Posterior vena cava (tissue), 2 donors: ENCODE data around the gene COX19. TPM values are rescaled to one million over a fixed set of nuclear protein-coding genes. Genes with fewer than 3 reads are reported as not detected.
"Not testable (repeated sequence)": the region's sequence is repeated elsewhere in the genome, so short reads cannot be mapped to it uniquely, and the experiment has no call there.

Experiments
- DNase-seq: peaks from one replicate; pipeline ENCODE4 v3.0.0-alpha.2; 2020; ENCODE audit warnings: low spot score
- intact Hi-C, 2 donors: fragments of 100-400 bp; cut with DNase I; formaldehyde crosslinking; loops; one replicate each; pipeline versions ENCODE4 v1.14.1 to v1.14.2; 2022 to 2023
- total RNA-seq, 2 donors: library from RNA; stranded (reverse); fragmentation: NEBNext Ultra II Directional; extraction: Animal tissue kit (Norgen Biotek cat#: 25700); gene quantifications; one replicate each; pipeline ENCODE4 v1.2.1, GENCODE V29; 2021
- donor health status: DM: yes; HTN: yes; CAD: no.
- donor health status: DM: yes; HTN: yes; CAD: no.

The COX19 gene
- total RNA-seq, 2 donors from 2014 or later: 5.9 to 8.4 TPM

DNA sequence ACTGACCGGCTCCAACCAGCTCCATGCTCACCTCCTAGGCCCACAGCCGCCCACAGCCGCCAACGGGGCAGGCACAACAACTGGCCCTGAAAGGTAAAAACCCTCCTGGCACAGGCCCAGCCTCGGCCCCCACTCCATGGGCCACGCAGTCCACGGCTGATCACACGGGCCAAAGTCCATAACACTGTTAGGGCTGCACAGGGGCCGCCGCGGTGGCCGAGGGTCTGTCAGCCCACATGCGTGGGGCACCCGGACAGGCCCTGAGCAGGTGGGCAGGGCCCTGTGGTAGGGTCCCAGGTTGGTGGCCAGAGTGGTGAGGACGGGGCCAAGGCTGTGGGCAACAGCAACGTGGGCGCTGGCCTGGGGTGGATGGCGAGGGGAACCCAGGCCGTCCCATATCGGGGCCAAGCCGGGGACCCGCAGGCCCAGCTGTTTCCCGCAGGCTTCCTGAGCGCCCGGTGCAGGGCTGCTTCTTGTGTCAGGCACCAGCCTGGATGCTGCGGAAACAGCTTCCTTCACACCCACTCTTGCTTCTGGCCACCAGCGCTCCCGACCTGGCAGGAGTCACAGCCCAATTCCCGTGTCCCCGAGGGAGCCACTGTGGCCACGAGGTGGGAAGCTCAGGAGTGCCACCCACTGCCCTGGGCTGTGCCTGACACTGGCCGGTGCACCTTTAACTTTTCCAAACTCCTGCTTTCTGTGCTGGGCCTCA, 36.8 kb upstream of the COX19 start:
- DNase-seq: no peak
- intact Hi-C loops: no loop called here

DNA sequence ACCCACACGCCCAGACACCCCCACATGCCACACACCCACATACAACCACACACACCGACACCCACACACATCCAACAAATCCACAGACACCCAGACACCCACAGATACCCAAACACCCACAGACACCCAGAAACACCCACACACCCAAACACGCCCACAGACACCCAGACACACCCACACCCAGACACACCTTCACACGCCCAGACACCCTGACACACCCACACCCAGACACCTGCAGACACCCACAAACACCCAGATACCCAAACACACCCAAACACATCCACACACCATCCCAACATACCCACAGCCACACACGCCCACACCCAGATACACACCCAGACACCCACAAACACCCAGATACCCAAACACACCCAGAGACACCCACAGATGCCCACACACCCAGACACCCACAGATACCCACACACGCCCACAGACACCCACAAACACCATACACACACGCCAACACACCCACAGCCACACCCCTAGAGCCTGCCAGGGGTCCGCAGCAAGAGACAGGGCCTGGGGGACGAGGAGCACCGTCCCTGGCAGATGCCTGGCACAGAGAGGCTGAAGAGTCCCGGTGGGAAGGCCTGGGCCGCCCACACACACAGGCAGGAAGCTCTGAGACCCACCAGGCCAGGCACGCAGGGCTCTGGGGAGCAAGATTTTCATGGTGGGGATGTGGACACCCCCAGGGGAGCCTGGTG, 36.1 kb upstream of the COX19 start:
- no peak for DNase-seq
- intact Hi-C loops: no loop called here

DNA sequence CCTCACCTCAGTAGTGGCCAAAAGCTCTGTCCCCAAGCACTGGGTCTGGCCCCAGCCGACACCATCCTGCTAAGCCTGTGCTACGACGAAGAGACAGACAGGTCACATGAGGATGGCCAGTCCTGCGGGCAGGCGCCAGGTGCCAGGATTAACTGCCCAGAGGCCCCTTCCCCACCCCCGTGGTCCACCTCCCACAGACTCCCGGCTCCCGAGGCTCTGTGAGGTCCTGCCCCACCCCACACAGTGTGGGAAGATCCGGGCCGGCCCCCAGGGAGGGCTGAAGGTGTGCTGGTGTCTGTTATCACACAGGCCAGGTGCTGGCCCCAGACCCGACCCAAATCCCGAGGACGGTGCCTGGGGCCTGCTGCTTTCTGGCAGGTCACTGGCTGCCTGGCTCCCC, 34.9 kb upstream of the COX19 start:
- intact Hi-C loops: no loop called here
- no peak for DNase-seq

DNA sequence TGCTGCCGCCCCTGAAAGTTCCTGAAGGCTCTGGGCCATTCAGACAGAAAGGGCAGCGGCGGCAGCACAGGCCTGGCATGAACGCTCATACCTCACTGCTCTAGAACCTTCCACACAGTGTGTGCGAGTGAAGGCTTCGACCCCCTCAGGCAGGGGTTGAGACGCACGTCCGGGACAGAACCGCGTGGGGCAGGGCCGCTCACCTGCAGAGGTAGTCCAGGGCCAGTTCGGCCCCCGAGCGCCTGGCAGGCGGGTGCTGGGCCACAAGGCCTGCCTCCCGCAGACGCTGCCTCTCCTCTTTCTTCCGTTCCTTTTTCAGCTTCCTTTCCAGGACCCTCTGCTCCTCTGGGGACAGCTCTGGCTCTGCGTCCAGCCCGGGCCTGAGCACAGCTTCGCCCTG, 34.4 kb upstream of the COX19 start:
- intact Hi-C loops: no loop called here
- no peak for DNase-seq

DNA sequence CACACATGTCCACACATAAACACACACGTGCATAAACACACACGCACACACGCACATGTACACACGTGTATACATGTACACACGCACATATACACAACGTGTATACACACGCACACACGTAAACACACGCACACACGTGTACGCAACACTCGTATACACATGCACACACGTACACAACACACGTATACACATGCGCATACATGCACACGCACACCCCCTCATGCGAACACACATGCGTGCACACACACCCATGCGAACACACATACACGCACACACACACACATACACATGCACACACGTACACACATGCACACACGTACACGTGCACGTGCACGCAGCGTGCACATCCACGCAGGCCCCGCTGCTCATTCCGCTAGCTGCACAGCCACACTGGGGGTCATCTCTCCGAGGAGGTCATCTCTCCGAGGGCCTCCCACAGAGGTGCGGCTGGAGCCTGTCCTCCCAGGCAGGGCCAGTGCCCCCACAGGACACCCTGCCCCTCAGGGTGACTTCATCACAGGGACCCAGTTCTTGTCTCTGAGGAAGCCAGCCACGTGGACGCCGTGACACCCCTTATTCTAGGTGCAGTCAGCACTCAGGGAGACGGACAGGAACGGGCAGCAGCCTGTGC, 33.5 kb upstream of the COX19 start:
- DNase-seq: no peak
- intact Hi-C loops: no loop called here

DNA sequence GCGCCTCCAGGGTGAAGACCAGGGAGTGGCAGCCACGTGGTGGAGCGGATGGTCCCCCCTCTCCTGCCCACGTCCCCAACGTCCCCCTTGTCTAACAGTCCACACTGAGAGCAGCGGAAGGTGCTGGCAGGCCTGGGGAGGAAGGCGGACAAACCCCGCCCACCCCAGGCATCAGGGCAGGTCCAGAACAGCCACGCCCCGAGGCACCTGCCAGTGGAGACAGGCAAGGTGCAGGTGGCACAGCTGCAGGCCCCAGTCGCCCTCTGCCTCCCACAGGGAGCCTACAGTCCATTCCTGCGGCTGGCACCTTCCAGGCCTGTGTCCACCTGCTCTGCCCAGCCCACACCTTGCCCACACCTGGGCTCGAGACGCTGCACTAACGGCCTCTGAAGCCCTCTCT, 32.6 kb upstream of the COX19 start:
- DNase-seq: no peak
- intact Hi-C loops: no loop called here

DNA sequence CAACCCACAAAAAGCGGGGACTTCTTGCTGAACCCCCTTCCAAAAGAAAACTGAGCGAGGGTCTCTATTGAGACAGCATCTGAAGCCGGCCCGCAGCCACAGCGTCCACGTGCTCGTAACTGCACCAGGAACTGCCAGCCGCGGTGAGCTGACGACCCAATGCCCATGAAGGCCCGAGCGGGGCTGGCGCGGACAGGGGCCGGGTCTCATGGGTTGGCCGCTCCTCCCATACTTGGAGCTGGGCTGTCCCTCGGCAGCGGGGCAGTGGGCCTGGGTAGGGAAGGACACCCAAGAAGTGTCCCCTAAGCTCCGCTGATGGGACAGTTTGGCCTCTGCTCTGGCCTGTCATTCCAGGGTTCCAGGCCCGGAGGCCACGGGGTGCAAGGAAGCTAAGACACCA, 30.0 kb upstream of the COX19 start:
- DNase-seq: no peak
- intact Hi-C loops: no loop called here

DNA sequence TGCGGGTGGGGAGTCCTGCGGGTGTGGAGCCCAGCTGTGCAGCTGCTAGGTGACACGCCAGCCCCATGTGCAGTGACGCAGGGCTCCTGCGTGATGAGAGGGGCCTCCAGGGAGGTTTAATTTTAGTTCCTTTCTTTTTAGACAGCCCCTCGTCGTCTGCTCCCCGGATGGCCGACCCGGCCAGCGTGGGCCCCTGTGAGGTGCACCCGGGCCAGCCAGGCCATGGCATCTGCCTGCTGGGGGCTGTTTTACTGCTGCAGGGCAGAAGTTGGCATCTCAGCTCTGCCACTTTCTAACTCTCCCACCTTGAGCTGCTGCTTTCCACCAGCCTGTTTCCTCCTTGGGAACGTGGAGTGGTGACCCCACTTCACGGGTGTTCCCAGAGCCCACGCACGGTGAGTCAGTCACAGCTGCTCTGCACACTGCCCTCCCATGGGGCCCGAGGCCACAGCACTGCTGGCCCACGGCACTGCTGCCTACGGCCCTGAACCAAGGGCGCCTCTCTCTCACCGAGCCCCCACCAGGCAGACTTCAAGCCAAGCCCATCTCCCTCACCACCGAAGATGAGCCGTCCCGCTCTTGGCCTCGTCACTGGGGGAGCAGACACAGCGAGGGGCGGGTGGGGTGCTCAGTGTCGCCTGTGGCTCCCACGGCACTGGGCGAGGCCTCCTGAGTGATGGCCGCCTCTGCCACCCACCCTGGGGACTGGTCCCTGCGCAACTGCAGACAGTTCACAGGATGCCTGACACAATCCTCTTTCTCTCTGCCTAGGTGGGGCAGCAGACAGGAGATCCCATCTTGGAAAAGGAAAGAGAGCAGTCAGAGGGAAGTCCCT, 28.9 kb upstream of the COX19 start:
- DNase-seq: no peak
- intact Hi-C loops: loop anchor here in 1 of 2 donors (5.0 kb wide), 1 partner anchor 43 kb away; no protein-coding TSS in a partner anchor

DNA sequence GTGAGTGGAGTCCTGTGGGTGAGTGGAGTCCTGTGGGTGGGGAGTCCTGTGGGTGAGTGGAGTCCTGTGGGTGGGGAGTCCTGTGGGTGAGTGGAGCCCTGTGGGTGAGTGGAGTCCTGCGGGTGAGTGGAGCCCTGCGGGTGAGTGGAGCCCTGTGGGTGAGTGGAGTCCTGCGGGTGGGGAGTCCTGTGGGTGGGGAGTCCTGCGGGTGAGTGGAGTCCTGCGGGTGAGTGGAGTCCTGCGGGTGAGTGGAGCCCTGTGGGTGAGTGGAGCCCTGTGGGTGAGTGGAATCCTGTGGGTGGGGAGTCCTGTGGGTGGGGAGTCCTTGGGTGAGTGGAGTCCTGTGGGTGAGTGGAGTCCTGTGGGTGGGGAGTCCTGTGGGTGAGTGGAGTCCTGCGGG, 27.1 kb upstream of the COX19 start:
- not testable (repeated sequence) for DNase-seq
- intact Hi-C loops: loop anchor here in 1 of 2 donors (5.0 kb wide), 1 partner anchor 45 kb away; no protein-coding TSS in a partner anchor

DNA sequence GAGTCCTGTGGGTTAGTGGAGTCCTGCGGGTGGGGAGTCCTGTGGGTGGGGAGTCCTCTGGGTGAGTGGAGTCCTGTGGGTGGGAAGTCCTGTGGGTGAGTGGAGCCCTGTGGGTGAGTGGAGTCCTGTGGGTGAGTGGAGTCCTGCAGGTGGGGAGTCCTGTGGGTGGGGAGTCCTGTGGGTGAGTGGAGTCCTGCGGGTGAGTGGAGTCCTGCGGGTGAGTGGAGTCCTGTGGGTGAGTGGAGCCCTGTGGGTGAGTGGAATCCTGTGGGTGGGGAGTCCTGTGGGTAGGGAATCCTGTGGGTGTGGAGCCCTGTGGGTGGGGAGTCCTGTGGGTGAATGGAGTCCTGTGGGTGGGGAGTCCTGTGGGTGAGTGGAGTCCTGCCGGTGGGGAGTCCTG, 26.7 kb upstream of the COX19 start:
- DNase-seq: not testable (repeated sequence)
- intact Hi-C loops: loop anchor here in 1 of 2 donors (5.0 kb wide), 1 partner anchor 45 kb away; no protein-coding TSS in a partner anchor

DNA sequence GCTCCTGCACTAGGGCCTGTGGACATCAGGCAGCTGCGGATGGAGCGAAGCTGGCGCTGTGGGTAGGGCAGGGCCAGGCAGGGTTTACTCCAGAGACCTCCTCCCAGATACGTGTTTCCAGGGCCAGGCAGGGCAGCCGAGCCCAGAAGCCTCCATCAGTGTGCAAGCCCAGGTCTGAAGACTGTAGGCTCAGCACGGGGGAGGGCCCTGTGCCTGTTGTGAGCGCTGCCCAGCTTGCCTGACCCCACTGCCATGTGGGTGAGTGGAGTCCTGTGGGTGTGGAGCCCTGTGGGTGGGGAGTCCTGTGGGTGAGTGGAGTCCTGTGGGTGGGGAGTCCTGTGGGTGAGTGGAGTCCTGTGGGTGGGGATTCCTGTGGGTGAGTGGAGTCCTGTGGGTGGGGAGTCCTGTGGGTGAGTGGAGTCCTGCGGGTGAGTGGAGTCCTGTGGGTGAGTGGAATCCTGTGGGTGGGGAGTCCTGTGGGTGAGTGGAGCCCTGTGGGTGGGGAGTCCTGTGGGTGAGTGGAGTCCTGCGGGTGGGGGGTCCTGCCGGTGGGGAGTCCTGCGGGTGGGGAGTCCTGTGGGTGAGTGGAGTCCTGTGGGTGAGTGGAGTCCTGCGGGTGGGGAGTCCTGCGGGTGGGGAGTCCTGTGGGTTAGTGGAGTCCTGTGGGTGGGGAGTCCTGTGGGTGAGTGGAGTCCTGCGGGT, 25.9 kb upstream of the COX19 start:
- intact Hi-C loops: loop anchor here in 1 of 2 donors (2.0 to 5.0 kb wide), 2 partner anchors 46 to 170 kb away; no protein-coding TSS in a partner anchor
- not testable (repeated sequence) for DNase-seq

DNA sequence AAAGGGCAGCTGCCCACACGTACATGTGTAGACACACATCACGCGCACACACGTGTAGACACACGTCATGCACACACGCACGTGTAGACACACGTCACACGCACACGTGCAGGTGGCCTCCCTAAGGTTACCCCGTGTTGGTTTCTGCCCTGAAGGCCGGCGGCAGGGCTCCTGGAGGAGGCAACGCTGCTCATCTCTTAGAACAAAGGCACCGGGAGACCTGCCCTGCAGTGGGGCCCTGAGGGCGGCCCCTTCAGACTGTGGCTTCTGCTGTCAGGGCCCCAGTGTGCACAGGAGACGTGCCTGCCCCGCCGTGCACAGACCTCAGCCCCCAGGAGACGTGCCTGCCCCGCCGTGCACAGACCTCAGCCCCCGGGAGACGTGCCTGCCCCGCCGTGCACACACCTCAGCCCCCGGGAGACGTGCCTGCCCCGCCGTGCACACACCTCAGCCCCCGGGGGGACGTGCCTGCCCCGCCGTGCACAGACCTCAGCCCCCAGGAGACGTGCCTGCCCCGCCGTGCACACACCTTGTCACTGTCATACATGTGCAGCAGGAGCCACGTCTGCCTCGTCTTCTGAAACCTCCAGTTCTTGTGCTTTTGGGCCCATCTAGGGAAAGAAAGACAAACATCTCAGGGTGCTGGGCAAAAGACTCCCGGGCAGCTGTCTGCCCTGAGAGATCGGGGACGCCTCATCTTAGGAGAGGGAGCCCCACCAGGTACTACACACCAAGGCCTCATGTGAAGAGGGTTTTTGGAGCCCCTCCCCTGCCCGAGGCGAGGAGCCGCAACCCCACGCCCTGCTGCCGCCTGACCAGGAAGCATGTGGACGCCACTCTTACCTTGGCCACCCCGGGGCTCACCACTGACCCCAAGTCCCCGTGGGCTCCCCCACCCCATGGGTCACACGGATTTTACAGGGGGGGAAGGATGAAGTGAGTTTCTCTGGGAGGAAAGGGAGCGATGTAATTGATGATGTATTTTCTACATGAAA, 24.9 kb upstream of the COX19 start:
- no peak for DNase-seq
- intact Hi-C loops: loop anchor here in 1 of 2 donors (2.0 to 5.0 kb wide), 2 partner anchors 47 to 171 kb away; no protein-coding TSS in a partner anchor

DNA sequence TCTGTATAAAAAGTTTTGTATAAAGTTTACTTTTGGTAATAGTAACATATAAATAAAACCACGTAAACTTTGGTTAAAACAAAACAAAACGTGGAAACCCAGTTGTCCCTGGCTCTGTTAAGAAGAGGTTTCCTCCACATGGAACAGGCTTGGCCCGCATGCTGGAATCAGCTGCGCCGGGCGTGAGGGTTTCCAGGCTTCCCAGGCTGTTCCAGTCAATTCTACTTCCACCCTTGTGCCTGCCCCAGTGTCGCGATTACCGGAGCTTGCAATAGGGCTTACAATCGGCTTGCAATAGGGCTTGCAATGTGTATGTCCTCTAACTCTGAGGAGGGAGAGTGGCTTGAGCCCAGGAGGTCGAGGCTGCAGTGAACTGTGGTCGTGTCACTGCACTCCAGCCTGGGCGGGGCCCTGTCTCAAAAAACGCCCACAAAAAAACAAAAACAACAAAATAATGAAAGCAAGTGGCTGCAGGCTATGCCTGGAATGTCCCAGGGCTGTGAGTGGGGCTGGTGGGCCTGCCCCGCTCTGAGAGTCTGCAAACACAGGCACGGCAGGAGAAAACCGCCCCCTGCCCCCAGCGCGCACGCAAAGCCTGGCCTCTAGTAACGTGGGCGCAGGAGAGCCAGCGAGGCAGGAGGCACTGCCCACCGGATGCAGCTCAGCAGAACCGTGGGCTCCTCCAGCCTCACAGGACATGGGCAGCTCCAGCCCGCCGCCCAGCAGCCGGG, 24.0 kb upstream of the COX19 start:
- no peak for DNase-seq
- intact Hi-C loops: no loop called here

DNA sequence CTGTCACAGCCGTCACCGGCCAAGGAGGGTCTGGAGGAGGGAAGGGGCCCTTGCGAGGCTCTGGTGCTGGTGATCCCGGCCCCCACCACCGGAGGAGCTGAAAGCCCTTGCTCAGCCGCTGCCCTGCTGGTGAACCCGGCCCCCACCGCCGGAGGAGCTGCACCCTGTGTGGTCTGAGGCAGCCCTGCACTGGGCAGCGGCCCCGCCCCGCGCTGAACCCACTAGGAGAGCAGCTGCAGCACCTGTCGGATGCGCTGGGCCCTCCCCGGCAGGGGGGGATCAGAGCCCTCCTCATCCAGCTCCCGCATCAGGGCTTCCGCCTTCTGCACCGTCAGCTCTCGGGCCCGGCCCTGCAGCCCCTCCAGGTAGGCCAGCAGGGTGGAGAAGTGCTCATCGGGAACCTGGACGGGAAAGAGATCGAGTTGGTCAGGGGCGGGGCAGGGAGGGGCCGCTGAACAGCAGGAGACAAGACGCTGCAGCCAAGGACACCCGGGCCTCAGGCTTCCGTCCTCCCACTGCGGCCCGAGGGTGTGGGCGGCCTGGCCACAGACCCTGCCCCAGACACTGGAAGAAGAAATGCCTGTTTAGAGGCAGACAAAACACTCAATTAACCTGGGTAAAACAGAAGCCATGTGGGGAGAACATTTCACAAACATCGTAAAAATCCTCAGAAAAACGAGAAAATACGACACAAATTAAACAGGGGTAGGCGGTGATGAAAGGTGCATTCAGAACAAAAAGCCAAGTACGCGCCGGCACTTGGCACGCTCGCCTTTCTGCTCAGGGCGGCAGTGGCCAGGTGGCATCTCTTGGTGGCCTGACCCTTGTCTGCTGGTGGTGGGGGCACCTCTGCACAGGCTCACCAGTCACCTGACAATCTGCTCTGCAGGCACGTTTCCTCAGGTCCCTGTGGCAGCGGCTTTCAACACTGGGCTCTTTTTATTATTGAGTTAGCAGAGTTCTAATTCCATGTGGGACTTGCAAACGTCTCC, 22.4 kb upstream of the COX19 start:
- intact Hi-C loops: no loop called here

DNA sequence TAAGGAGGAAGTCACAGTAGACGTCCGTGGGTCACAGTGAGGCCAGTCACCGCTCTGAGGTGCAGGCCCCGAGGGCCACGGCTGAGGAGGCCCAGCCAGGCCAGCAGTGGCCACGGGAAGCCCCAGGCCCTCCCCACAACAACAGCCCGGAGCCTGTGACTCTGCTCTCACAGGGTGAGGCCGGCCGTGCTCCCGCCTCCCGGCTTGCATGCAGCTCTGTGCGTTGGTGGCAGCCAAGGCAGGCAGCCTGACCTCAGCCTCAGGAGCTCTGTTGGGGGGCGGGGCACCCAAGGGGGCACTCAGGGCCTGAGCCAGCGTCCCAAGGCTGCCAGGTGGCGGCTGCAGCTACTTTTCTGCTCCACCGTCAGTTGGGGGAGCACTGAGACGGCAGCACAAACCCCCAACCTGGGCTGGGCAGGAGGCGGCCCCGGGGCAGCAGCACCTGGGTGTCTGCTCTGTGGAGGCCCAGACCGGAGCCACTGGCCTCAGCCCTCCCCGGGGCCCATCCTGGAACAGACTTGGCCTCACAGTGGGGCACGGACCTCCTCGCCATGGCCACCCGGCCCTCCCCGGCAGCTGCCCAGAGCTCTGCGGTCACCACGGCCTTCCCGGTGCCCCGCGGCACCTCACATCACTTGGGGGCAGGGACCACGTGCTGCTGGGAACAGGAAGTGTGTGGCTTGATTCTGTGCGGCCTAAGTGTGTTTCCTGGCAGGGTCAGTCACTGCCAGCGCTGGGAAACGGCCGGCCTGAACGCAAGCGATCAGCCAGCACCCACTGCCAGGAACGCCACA, 20.9 kb upstream of the COX19 start:
- intact Hi-C loops: no loop called here
- DNase-seq: no peak

More for the DNA sequence above, 22.4 kb upstream of the COX19 start:
- no peak for DNase-seq
